HL-60/S4 treated with retinoic acid at 250 ng/mL for 4 days and 3 days (cell line): ENCODE results near the gene FXYD5.
"Not testable (repeated sequence)": the region's sequence is repeated elsewhere in the genome, so short reads cannot be mapped to it uniquely, and the experiment has no call there.

Experiments used
- in situ Hi-C: fragments of 300-500 bp; cut with MboI; formaldehyde crosslinking; loops from 2 replicates; pipeline ENCODE4 v1.7.0; 2022; ENCODE audit warnings: low sequenced_read_pairs

FXYD5 gene

DNA sequence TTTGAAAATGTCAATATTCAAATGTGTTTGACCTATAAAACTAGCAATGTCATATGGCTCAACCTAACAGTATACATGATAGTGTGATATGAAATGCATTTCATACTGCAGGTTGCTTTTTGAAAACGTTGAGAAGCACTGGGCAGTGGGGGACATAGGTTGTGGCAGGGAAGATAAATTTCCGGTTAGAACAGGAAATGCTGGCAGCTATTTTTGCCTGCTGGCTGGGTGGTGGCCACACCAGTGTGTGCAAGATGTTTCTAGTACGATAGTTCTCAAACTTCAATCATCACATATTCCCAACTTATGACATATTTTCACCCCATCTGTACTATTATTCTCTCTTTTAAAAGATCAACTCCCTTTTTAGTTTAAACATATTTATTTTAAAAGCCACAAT is 17.2 kb downstream of the FXYD5 start:
- in situ Hi-C loops: no loop called here

DNA sequence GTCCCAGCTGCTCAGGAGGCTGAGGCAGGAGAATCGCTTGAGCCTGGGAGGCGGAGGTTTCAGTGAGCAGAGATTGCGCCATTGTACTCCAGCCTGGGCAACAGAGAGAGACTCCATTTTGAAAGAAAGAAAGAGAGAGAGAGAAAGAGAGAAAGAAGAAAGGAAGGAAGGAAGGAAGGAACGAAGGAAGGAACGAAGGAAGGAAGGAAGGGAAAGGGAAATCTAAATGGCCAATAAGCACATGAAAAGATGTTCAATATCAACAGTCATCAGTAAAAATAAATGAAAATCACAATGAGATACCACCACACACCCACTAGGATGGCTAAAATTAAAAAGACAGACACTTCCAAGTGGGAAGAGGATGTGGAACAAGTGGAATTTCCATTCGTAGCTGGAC is 19.7 kb downstream of the FXYD5 start:
- in situ Hi-C loops: no loop called here

DNA sequence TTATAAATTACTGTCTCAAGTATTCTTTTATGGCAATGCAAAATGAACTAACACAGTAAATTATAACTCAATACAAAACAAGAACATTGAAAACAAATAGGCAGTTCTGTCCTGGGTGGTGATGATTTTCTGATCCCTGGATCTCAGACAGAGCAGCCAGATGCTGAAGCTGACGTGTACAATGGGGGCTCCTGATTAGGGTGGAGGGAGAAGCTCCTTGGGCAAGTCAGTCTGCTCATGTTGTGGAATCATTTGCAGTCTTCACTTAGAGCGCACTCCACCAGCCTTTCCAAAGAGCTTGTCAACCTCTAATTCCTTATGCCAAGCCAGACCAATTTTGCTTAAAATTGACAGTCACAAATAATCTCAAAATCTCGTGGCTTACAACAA is 21.6 kb downstream of the FXYD5 start:
- in situ Hi-C loops: no loop called here

DNA sequence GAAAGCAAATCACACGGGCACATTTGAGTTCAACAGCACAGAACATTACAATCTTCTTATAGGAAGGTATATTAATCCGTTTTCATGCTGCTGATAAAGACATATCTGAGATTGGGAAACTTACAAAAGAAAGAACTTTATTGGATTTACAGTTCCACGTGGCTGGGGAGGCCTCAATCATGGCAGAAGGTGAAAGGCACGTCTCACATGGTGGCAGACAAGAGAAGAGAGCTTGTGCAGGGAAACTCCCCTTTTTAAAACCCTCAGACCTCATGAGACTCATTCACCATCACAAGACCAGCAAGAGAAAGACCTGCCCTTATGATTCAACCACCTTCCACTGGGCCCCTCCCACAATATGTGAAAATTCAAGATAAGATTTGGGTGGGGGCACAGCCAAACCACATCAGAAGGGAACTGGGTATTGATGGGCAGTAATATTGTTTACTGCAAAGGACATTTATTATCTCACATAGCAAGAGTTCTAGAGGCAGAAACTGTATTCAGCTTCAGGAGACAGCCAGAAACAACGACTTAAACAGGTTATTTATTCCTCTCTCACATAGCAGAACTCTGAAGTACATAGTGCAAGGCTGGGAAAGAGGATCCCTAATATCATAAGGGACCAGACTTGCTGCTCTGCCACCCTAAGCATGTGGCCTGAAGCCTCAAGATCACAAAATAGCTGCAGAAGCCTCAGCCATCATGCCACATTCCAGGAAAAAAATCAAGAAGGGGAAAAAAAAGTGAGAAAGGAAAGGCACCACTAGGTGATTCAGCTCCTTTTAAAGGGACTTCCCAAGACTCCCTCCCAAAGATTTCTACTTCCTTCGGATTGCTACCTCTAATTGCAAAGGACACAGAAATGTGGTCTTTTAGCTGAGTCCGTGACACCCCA is 23.1 kb downstream of the FXYD5 start:
- in situ Hi-C loops: no loop called here

DNA sequence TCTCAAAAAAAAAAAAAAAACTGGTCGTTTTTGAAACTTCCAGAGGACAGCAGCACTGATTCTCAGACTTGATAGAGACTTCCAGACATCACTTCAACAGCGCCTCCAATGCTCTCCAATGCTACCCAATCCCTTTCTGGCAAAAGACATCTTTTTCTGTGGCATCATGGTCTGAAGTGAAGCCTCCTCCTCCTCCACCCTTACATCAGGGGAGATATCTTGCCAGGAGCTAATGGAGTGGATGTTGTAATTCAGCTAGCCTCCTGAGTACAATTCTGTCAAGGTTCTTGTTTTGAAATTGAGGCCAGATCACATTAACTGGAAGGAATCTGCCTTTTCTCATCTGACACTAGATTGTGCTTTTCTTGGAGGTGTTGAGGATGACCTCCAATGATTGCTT is 24.2 kb downstream of the FXYD5 start:
- in situ Hi-C loops: no loop called here

DNA sequence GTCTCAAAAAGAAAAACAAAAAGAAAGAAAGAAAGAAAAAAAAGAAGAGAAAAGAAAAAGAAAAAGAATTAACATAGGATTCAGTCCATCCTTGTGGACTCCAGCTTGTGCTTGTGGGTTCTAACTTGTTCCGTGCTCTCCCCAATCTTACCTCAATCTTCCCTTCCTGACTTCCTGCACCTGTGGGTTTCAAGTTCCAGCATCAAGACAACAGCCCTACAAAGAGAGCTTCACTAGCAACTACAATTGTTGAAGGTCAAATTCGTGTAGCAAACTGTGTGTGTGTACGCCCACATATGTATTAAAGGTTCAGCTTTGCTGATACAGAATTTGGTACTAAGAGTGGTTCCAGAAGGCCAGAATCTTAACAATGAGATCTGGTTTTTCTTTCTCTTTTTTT is 25.3 kb downstream of the FXYD5 start:
- in situ Hi-C loops: no loop called here

DNA sequence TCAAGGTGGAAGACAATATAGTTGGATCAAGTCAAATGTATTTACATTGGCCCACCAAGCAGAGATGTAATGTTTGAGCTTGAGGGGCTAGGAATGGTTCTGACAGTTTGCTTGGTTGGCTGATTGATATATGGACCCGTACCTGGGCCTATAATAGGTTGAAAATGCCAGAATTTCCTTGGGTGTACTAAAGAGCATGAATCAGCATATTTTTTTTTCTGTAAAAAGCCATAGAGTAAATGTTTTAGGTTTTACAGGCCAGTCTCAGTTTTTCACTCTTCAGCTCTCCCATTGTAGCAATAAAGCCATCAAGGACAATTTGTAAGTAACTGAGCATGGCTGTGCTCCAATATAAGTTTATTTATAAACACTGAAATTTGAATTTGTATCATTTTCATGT is 26.9 kb downstream of the FXYD5 start:
- in situ Hi-C loops: no loop called here

DNA sequence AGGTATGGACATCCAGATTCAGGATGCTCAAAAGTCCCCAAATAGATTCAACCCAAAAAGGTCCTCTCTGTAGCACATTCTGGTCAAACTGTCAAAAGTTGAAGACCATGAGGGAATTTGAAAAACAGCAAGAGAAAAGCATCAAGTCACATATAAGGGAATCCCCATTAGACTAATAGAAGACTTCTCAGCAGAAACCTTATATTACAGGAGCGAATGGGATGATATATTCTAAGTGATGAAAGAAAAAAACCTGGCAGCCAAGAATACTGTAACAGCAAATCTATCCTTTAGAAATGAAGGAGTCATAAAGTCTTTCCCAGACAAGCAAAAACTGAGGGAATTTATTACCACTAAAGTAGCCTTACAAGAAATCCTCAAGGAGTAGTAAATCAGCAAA is 29.7 kb downstream of the FXYD5 start:
- in situ Hi-C loops: no loop called here

DNA sequence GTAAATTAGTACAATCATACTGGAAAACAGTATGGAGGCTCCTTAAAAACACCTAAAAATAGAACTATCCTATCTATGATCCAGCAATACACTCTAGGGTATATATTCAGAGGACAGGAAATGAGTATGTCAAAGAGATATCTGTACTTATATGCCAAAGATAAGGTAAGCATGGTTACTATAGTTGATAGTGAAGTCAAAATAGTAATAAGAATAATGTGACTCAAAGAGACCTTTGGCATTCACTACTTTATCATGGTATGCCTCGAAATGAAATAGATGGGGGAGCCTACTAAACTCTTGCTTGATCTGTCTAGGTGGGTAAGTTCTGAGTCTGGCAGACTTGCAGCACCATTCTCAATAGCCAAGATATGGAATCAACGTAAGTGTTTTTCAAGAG is 30.3 kb downstream of the FXYD5 start:
- in situ Hi-C loops: no loop called here

DNA sequence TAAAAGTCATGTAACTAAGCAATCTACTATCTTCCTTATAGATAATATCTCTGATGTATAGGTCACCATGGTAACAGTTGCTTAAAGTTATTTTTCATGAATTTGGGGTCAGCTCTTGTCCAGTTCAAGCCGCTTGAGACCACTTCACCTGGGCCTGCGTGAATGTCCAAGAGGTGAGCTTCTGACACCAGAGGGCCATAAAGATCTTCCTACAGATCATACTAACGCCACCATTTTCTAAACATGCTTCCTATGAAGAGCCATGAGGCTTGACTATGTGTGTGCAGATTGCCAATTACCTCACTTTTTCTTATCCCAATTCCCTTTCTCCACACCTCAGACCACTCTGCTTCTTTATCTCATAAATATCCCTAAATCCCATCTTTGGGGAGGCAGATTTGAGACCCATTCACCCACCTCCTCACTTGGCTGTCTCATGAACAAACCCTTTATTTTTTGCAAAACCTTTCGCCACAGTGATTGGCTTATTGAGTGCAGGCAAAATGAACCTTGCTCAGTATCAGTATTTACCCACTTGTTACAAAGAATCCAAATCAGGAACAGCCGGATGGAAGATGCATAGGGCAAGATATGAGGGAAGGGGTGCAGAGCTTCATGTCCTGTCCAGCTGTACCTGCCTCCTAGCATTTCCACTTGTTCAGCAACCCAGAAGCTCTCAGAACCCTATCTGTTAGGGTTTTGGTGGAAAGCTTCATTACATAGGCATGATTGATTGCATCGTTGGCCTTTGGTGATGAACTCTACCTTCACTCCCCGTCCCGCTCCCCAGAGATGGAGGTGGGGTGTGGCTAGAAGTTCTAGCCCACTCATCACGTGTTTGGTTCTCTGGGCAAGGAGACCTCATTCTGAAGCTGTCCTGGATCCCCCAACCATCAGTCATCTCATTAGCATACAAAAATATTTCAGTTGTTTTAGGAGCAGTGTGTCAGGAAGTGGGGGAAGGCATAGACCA is 39.8 kb downstream of the FXYD5 start:
- in situ Hi-C loops: no loop called here

DNA sequence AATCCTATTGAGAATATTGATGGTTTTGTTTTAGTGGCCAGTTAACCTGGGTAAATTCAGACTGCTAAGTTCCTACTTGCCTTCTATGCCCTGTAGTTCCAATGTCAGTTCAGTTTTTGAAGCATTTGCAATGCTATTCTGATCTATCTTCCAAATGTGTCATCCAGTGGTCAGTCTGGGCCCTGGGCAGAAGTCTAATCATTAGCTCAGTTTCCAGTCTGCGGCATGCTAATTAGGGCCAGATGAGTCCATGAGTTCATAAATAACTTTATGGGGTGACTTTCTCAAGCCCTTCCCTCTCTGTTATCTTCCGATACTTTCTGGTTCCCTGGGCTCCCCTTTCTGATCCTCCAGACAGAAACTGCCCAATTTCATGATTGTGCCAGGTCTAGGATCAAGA is 41.3 kb downstream of the FXYD5 start:
- in situ Hi-C loops: no loop called here

DNA sequence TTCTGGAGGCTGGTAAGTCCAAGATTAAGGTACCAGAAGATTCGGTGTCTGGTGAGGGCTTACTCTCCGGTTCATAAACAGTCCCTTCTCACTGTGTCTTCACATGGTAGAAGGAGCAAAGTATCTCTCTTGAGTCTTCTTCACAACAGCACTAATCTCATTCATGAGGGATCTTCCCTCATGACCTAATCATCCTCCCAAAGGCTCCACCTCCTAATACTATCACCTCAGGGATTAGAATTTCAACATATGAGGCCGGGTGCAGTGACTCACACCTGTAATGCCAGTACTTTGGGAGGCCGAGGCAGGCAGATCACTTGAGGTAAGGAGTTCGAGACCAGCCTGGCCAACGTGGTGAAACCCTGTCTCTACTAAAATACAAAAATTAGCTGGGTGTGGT is 42.3 kb downstream of the FXYD5 start:
- in situ Hi-C loops: not testable (repeated sequence)

DNA sequence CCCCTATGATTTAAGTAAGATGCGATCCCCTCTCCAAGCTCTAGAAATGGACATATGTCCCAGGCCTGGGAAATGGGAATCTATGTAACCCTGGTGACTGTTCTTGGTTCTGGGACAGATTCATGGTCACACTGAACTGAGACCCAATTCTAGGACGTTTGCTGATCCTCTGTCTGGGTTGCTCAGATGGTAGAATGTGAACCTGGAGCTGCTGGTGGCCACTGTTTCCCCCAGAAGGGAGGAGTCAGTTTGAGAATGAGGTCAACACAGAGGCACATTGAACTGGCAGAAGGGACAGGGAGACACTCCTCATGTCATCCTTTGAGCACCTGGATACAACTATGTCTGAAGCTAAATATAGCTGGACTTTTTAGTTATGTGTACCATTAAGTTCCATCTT is 44.9 kb downstream of the FXYD5 start:
- in situ Hi-C loops: no loop called here

DNA sequence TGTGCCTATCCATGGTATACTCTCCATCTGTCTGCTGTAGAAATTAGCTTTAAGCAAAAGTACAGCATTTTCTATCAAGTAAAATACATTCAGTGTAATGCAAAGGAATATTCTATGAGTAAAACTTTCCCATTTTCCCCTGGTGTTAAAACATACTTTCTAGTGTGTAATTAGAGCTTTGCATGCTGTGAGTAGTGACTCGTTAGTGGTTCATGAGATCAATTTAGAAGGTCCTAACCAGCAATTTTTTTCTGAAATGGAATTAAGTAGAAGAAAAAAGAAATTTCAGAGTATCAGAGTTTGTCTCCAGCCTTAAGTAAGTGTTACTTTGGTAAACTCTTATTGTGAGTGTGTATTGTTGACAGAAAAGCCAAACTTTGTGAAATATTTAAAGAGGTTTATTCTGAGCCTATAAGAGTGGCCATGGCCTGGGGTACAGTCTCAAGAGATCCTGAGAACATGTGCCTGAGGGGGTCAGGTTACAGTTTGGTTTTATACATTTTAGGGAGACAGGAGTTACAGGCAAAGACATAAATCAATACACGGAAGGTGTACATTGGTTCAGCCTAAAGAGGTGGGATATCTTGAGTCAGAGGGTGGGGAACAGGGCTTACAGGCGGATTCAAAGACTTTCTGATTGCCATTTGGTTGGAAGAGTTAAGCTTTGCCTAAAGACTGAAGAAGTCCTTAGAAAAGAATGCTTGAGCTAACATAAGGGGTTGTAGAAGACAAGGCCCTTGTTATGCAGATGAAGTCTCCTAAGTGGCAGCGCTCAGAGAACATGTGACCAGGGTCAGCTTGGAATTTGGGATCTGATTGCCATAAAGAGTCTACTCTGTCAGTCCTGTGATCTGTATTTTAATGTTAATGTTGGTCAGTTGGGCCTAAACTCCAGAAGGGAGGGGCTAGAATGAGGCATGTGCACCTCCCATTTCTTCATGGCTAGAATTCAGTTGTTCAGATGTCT is 48.5 kb downstream of the FXYD5 start:
- in situ Hi-C loops: no loop called here

DNA sequence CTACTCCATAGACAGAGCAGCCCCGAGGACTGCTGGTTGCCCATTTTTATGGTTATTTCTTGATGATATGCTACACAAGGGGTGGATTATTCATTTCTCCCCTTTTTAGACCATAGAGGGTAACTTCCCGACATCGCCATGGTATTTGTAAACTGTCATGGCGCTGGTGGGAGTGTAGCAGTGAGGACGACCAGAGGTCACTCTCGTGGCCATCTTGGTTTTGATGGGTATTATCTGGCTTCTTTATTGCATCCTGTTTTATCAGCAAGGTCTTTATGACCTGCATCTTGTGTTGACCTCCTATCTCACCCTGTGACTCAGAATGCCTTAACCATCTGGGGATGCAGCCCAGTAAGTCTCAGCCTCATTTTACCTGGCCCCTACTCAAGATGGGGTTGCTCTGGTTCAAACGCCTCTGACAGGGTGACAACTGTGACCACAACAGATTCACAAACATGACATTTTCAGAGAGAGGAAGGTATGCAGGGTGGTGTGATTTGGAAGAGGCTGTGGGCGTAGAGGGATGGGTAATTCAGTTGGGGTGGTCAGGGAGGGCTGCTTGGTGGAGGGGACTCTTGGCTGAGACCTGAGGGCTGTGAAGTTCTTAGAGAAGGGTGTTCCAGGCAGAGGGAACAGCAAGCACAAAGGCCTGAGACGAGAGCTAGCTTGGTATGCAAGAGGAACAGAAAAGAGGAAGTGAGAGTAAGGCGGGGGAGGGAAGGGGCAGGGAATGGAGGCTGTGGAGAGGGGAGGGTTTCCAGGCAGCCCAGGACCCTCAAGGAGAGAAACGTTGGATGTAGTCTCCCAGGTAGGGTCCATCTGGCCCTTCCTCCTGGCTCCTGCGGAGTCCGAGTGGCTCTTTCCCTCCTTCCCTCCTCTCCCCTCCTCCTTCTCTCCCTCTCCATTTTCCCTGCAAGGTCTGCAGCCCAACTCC is 50.5 kb downstream of the FXYD5 start:
- in situ Hi-C loops: no loop called here

DNA sequence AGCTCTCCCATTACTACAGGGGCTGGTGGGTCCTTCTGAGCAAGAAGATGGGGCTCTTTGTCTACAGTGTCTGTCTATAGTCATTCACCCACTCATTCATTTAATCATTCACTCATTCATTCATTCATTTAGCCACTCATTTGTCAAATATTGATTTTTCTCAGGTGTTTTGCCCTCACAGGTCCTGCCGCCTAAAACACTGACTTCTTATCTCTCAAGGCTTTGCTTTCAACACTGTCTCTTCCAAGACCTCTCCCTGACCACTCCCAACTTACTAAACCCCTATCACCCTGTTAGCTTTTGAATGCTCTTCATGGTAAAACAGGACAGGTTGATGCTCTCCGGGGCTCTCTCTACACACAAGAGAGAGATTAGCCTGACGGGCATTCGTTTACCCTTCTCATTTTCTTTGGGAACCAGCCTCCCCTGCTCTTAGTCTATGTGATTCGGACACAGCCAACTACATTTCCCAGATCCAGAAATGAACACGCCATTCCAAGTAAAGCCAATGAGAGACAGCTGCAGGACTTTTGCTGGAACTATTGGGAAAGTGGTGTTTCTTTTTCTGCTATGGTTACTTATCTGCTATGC is 51.3 kb downstream of the FXYD5 start:
- in situ Hi-C loops: no loop called here

DNA sequence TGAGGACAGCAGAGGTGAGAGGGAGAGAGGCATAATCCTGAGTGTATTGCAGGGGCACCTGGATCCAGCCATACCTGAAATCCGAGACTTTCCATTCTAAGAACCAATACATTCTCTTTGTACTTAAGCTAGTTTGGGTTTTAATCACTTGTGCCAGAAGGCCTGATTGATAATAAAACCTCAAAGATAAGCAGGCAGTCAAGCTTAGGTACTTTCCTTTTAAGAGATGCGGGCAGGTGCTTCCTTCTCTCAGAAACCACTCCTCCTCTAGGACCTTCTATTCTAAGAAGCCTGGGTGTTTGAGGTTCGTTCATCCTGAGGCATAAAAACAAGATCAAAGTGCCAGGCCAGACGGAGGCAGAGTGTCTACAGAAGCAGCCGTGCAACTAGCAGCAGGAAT is 51.8 kb downstream of the FXYD5 start:
- in situ Hi-C loops: no loop called here

DNA sequence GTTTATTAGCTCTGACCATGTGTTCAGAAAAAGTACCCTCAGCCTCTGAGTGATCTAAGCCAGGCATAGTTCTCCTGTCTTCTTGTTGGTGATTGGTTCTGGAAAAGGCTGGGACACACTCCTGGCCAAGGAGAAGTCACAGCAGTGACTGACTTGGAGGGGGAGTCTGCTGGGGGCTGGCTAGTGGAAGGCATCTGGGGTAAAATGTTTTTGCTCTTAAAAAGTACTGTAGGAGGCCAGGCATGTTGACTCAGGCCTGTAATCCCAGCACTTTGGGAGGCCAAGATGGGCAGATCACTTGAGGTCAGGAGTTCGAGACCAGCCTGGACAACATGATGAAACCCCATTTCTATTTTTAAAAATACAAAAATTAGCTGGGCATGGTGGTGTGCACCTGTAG is 52.3 kb downstream of the FXYD5 start:
- in situ Hi-C loops: no loop called here

DNA sequence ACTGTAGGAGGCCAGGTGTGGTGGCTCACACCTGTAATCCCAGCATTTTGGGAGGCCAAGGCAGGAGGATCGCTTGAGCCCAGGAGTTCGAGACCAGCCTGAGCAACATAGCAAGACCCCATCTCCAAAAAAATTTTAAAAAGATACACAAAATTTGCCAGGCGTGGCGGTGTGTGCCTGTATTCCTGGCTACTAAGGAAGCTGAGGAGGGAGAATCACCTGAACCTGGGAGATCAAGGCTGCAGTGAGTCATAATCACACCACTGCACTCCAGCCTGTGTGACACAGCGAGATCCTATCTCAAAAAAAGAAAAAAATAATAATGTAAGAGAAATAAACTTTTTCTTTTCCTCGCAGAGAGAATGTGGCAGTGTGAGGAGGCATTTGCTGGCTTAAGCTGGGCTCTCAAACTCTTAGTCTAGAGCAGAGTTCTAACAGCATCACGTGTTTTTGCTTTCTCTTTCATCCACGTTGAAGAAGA is 52.9 kb downstream of the FXYD5 start:
- in situ Hi-C loops: no loop called here
